Psoas muscle (tissue), 8 donors: ENCODE results near the gene RSPO1. TPM values are rescaled to one million over a fixed set of nuclear protein-coding genes. Genes with fewer than 3 reads are reported as not detected.

Experiments used
- ATAC-seq, 4 donors: fragments of 200-7000 bp; cut with Tn5 transposase; one replicate each; pipeline ENCODE4 v1.9.1; 2020; ENCODE audit warnings: moderate library complexity in 3 of 4, mild to moderate bottlenecking in 2 of 4
- DNase-seq, 2 donors: peaks; one replicate each; pipeline ENCODE4 v3.0.0-alpha.2; 2020
- H3K27ac ChIP-seq: fragments of 200-600 bp; one replicate; pipeline ENCODE4 v1.8.0; 2022
- H3K27me3 ChIP-seq, 3 donors: fragments of 200-600 bp in 1 of 3; one replicate each; pipeline versions ENCODE4 v1.6.1 to v1.8.0; 2013 to 2022; ENCODE audit warnings: low read length in 2 of 3, mild to moderate bottlenecking in 2 of 3, moderate library complexity in 1 of 3; ENCODE audit not compliant: insufficient read depth in 3 of 3
- H3K36me3 ChIP-seq, 2 donors: fragments of 200-600 bp in 1 of 2; one replicate each; pipeline versions ENCODE4 v1.6.1 to v1.8.0; 2013 to 2022; ENCODE audit warnings: low read depth in 1 of 2, mild to moderate bottlenecking in 1 of 2, moderate library complexity in 1 of 2; ENCODE audit not compliant: insufficient read depth in 1 of 2
- H3K4me1 ChIP-seq: fragments of 200-600 bp; one replicate; pipeline ENCODE4 v1.8.0; 2022
- H3K4me3 ChIP-seq: fragments of 200-600 bp; one replicate; pipeline ENCODE4 v1.8.0; 2022; ENCODE audit warnings: mild to moderate bottlenecking
- H3K9me3 ChIP-seq: fragments of 200-600 bp; one replicate; pipeline ENCODE4 v1.8.0; 2022
- CTCF ChIP-seq: fragments of 200-600 bp; IDR thresholded peaks from one replicate; pipeline ENCODE4 v1.8.0; 2022; ENCODE audit warnings: antibody characterized with exemption
- WGBS, 3 donors: extraction: QIAGEN DNeasy Blood & Tissue Kit; methylation state at CpG; one replicate each; pipeline versions ENCODE4 v1.1.6 to v1.1.7; 2013; 5-methylcytosine and 5-hydroxymethylcytosine counted together
- intact Hi-C, 2 donors: fragments of 100-400 bp; cut with DNase I; formaldehyde crosslinking; loops; one replicate each; pipeline versions ENCODE4 v1.11.0 to v1.14.2; 2022
- polyA plus RNA-seq, 3 donors: library from polyadenylated mRNA; stranded (reverse); fragments of 200-250 nt; gene quantifications; one replicate each; pipeline ENCODE4 v1.2.3, GENCODE V29; 2013
- total RNA-seq, 4 donors: library from RNA; stranded (reverse); fragmentation: NEBNext Ultra II Directional in 2 of 4; extraction: Animal tissue kit (Norgen Biotek cat#: 25700) in 2 of 4; gene quantifications; one replicate each; pipeline versions ENCODE4 v1.2.1 to v1.2.4, GENCODE V29; 2021 to 2023
- donor health status: healthy with polysubstance abuse.
- donor health status: DM: no; HTN: no; CAD: no; lungs with moderate emphysema.
- donor health status: Bipolar disorder and iron deficiency.
- donor health status: healthy.
- donor health status: DM: yes; HTN: yes; CAD: no.
- donor health status: DM: no; HTN: no; CAD: no.
- donor health status: DM: no; HTN: no; CAD: no.
- donor health status: DM: yes; HTN: yes; CAD: no.

RSPO1 gene
- total and polyA plus RNA-seq, 7 donors = 0.01 TPM; not detected in 6

GRCh38 chr1:37612186-37612585, 22.5 kb downstream of the RSPO1 start:
- intact Hi-C loops = no loop called here
- 63 to 67% (median 65%) methylated on average over 4 of the region's 4 CpGs for WGBS, 3 donors

GRCh38 chr1:37609994-37610393, 24.7 kb downstream of the RSPO1 start:
- intact Hi-C loops = loop anchor here in 1 of 2 donors (5.0 kb wide), 1 partner anchor 57 kb away; no protein-coding TSS in a partner anchor

More at GRCh38 chr1:37612186-37612585, 22.5 kb downstream of the RSPO1 start:
- Histone ChIP-seq H3K27ac (no peak overlapping the region), H3K36me3 (no peaks in the 10 kb centered on the region), H3K4me3 (no peak overlapping the region), H3K4me1 (no peaks in the 10 kb centered on the region), H3K27me3 (peaks cover 0 to 69% (median 2%) of the 10 kb centered on the region in 3 donors), H3K9me3 (no peaks in the 10 kb centered on the region)
- TF ChIP-seq CTCF = no peak
- no peak for ATAC-seq
- DNase-seq = no peak

GRCh38 chr1:37609002-37609401, 25.7 kb downstream of the RSPO1 start:
- no peak for TF ChIP-seq CTCF
- Histone ChIP-seq H3K27ac (no peak overlapping the region), H3K9me3 (no peaks in the 10 kb centered on the region), H3K4me3 (no peak overlapping the region), H3K27me3 (peaks cover 0 to 41% (median 0%) of the 10 kb centered on the region in 3 donors), H3K36me3 (no peaks in the 10 kb centered on the region), H3K4me1 (no peaks in the 10 kb centered on the region)
- intact Hi-C loops = loop anchor here in 1 of 2 donors (5.0 kb wide), 1 partner anchor 58 kb away; no protein-coding TSS in a partner anchor
- WGBS, 3 donors = 12 to 33% (median 23%) methylated on average over 2 of the region's 2 CpGs
- ATAC-seq (no peak), DNase-seq (no peak)

More at GRCh38 chr1:37609994-37610393, 24.7 kb downstream of the RSPO1 start:
- Histone ChIP-seq H3K4me1 (no peaks in the 10 kb centered on the region), H3K4me3 (no peak overlapping the region), H3K27ac (no peak overlapping the region), H3K27me3 (peaks cover 0 to 50% (median 0%) of the 10 kb centered on the region in 3 donors), H3K9me3 (no peaks in the 10 kb centered on the region), H3K36me3 (no peaks in the 10 kb centered on the region)
- 61 to 65% (median 63%) methylated on average over 2 of the region's 2 CpGs for WGBS, 3 donors
- no peak for DNase-seq
- no peak for ATAC-seq
- TF ChIP-seq CTCF = no peak

GRCh38 chr1:37606481-37607263, 28.0 kb downstream of the RSPO1 start:
- Histone ChIP-seq H3K27me3 (peaks cover 0 to 24% (median 0%) of the 10 kb centered on the region in 3 donors), H3K27ac (no peak overlapping the region), H3K9me3 (no peaks in the 10 kb centered on the region), H3K4me1 (no peaks in the 10 kb centered on the region), H3K36me3 (no peaks in the 10 kb centered on the region), H3K4me3 (no peak overlapping the region)
- TF ChIP-seq CTCF = no peak
- intact Hi-C loops = loop anchor here in 1 of 2 donors (5.0 kb wide), 1 partner anchor 61 kb away; no protein-coding TSS in a partner anchor
- no peak for DNase-seq
- whole genome bisulfite sequencing, 3 donors = 74 to 79% (median 75%) methylated on average over 15 of the region's 15 CpGs
- no peak for ATAC-seq
